Gastroesophageal sphincter (tissue), 3 donors: ENCODE measurements around the gene NFAM1.

ENCODE experiments used
- CTCF ChIP-seq, 4 experiments: fragments of 200-600 bp in 2 of 4; fragments of 450-650 bp in 2 of 4; sonication (generic) in 1 of 4; IDR thresholded peaks; one replicate each; pipeline ENCODE4 v1.5.1; 2017 to 2019; ENCODE audit warnings: antibody characterized with exemption in 4 of 4, mild to moderate bottlenecking in 2 of 4, moderate library complexity in 2 of 4
- EP300 ChIP-seq: sonication (generic); formaldehyde crosslinking; IDR thresholded peaks from one replicate; pipeline ENCODE4 v1.6.1; 2017; ENCODE audit warnings: antibody characterized with exemption, mild to moderate bottlenecking
- POLR2A ChIP-seq, 2 donors: fragments of 450-650 bp; IDR thresholded peaks; one replicate each; pipeline ENCODE4 v1.6.1; 2017; ENCODE audit warnings: antibody characterized with exemption in 2 of 2, mild to moderate bottlenecking in 2 of 2, moderate library complexity in 1 of 2
- POLR2AphosphoS5 ChIP-seq: sonication (generic); formaldehyde crosslinking; IDR thresholded peaks from one replicate; pipeline ENCODE4 v1.6.1; 2017; ENCODE audit warnings: antibody characterized with exemption

- TF ChIP-seq EP300 (no peak), POLR2A (IDR thresholded peaks at IDR 0.05) (no peak), CTCF (IDR thresholded peaks at IDR 0.05) (no peak), POLR2AphosphoS5 (no peak)
These were observed 87.8 kb downstream of the NFAM1 start for GRCh38 chr22:42344361-42344905.
